ENCODE measurements around the gene CNTNAP4. TPM values are rescaled to one million over a fixed set of nuclear protein-coding genes. Genes with fewer than 3 reads are reported as not detected.

The CNTNAP4 gene
- total RNA-seq, 4 donors from 2014 or later: 0.51 to 1.5 (median 0.82) TPM; not detected in 1

DNA sequence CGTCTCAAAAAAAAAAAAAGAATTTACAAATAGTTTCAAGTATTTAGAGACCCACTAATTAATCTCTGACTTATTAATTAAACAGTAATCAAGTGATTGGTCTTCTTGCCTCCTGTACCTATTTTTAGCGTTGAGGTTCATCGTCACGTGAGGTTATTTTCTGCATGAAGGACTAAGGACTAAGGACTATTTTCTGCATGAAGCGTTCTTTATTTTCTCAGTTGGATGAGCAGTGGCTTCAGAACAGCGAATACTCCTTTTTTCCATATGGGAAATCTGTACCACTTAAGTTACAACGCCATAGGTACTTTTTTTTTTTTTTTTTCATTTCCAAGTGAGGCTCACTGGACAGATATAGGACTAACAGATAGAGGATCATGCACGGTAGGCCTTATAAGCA lies 224.9 kb downstream of the CNTNAP4 start:
- TF ChIP-seq, protein P1, sequence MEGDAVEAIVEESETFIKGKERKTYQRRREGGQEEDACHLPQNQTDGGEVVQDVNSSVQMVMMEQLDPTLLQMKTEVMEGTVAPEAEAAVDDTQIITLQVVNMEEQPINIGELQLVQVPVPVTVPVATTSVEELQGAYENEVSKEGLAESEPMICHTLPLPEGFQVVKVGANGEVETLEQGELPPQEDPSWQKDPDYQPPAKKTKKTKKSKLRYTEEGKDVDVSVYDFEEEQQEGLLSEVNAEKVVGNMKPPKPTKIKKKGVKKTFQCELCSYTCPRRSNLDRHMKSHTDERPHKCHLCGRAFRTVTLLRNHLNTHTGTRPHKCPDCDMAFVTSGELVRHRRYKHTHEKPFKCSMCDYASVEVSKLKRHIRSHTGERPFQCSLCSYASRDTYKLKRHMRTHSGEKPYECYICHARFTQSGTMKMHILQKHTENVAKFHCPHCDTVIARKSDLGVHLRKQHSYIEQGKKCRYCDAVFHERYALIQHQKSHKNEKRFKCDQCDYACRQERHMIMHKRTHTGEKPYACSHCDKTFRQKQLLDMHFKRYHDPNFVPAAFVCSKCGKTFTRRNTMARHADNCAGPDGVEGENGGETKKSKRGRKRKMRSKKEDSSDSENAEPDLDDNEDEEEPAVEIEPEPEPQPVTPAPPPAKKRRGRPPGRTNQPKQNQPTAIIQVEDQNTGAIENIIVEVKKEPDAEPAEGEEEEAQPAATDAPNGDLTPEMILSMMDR (IDR thresholded peaks at IDR 0.05; ENCODE audit: low read depth): no peak

DNA sequence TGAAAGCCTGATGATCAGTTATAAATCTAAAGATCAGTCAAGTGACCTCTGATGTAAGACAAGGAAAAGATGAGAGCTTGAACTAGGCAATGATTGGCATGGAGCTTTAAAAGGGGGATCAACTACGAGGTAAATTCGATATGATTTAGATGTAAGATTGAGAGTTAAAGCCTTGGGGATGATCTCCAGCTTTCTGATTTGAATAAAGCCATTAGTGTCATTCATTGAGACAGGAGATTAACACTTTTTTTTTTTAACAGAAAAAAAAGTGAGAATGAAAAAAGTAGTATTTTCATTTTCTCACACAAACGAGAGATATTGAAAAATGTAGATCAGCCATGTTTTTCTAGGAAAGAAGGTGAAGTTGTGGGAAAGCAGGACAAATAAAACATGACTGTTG lies 225.4 kb downstream of the CNTNAP4 start:
- TF ChIP-seq, protein P1 (IDR thresholded peaks at IDR 0.05; ENCODE audit: low read depth): no peak

DNA sequence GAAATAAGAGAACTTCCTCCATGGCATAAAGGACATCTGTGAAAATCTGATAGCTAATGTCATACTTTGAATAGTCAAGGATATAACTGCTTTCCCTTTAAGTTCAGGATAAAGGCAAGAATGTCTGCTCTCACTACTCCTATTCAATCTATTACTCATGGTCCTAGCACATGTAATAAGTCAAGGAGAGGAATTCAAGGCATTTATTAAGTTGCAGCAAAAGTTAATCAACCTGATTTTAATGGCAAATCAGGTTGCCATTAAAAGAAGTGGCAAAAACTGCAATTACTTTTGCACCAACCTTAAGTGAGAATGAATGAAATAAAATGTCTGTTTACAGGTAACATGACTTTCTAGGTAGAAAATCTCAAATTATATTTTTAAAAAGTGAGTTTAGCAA lies 225.9 kb downstream of the CNTNAP4 start:
- TF ChIP-seq, protein P1 (IDR thresholded peaks at IDR 0.05; ENCODE audit: low read depth): no peak

DNA sequence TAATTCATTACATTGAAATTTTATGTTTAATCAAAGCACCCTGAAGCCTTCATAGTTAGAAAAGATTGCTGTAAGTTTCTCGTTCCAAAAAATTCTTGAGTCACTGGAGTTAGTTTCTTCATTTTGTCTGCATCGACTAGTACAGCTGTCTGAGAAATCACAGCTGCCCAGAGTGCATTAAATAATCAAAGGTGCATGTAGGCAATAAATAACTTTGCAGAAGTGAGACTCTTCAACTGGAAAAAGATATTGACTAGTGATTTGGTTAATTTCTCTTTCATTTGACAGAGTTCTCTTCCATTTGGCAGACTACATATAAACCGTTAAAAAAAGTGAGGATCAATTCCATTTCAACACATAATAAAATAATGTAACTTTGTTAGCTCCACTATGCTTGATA lies 234.0 kb downstream of the CNTNAP4 start:
- TF ChIP-seq, protein P1 (IDR thresholded peaks at IDR 0.05; ENCODE audit: low read depth): no peak

DNA sequence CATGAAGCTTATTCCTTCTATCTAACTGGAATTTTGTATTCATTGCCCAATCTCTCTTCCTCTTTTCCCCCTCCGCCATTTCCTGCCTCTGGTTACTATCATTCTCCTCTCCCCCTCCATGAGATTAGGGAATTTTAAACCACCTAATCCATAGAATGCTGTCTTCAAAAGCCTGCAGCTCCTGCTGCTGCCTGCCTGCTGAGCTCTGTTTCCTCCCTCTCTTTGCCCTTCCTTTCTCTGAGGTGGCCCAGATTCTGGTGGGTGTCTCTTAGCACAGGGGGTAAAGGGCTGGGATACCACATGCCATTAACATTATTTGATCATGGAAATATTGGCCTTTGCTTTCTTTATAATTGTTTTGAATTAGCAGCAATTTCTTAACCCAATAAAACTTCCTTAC lies 241.6 kb downstream of the CNTNAP4 start:
- TF ChIP-seq, protein P1 (IDR thresholded peaks at IDR 0.05; ENCODE audit: low read depth): no peak

DNA sequence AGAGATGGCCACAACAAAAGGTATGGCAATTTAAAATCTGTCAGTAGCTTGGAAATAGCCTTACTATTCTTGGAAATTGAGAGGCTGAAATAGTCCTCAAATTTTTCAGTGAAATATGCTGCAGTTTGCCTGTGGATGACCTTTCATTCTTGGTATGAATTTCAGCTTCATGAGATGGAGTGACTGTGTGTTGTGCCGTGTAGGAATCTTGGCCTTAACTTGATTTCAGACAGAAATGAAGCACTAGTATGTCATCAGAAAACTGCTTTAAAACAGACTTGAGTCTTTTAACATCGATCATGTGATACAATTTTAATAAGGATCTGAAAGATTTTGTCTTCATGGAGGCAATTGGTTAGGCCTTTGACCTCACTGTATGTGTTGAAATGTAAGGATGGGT lies 247.2 kb downstream of the CNTNAP4 start:
- TF ChIP-seq, protein P1 (IDR thresholded peaks at IDR 0.05; ENCODE audit: low read depth): no peak

DNA sequence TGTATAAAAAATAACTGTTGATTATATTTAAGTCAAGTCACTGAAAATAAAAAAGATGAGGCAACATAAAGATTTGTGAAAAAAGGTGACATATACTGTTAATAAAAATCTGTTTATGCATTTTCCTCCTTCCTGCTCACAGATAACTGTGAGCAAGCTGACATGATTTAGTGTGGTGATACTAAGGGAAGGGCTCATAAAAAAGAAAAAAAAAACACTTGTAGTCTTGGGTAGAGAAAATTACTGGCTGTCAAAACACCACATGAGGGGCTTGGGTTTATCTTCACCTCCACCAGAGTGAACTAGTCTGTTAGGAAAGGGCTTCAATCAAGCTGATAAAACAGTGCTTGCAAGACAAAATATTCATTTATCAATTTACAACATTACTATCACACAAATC lies 247.6 kb downstream of the CNTNAP4 start:
- TF ChIP-seq, protein P1 (IDR thresholded peaks at IDR 0.05; ENCODE audit: low read depth): no peak
